Measurements from ENCODE around the gene TRMU.
"Not testable (repeated sequence)": the region's sequence is repeated elsewhere in the genome, so short reads cannot be mapped to it uniquely, and the experiment has no call there.

Gene TRMU

DNA sequence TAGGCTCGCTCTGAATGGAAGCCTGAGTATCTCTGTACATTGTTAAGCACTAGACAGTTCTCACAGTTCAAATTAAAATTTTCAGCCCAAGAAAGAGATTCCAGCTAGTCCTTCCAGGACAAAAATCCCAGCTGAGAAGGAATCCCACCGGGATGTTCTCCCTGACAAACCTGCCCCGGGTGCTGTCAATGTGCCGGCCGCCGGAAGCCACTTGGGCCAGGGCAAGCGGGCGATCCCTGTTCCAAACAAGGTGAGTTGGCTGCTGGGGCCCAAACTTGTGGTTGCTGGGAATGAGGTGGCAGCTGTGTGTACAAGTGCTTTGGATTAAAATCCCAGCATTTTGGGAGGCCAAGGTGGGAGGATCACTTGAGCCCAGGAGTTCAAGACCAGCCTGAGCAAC, 23.5 kb upstream of the TRMU start:
- H3K9ac ChIP-seq (ENCODE audit: low read depth, low read length) = no peak overlapping the region
- no peaks in the 10 kb centered on the region for H3K4me1 ChIP-seq (ENCODE audit: control insufficient read depth, insufficient read depth, low read length)
- H3K9me3 ChIP-seq (ENCODE audit: control insufficient read depth, insufficient read depth, low read length) = no peaks in the 10 kb centered on the region
- H3K27me3 ChIP-seq (ENCODE audit: control insufficient read depth, insufficient read depth, low read length) = no peaks in the 10 kb centered on the region
- H3K36me3 ChIP-seq (ENCODE audit: control insufficient read depth, insufficient read depth, low read length) = peaks cover 23% of the 10 kb centered on the region
- no peak overlapping the region for H3K4me3 ChIP-seq (ENCODE audit: low read depth, low read length)

- not testable (repeated sequence) for H3K27me3 ChIP-seq (ENCODE audit: control insufficient read depth, insufficient read depth, low read length); H3K9ac ChIP-seq (ENCODE audit: low read depth, low read length); H3K4me1 ChIP-seq (ENCODE audit: control insufficient read depth, insufficient read depth, low read length); H3K9me3 ChIP-seq (ENCODE audit: control insufficient read depth, insufficient read depth, low read length); H3K4me3 ChIP-seq (ENCODE audit: low read depth, low read length)
- peaks cover 28% of the 10 kb centered on the region for H3K36me3 ChIP-seq (ENCODE audit: control insufficient read depth, insufficient read depth, low read length)
Measured at GRCh38 chr22:46312848-46313247, 22.7 kb upstream of the TRMU start.

GRCh38 chr22:46315976-46316375, 19.5 kb upstream of the TRMU start:
- H3K36me3 ChIP-seq (ENCODE audit: control insufficient read depth, insufficient read depth, low read length) = peaks cover 38% of the 10 kb centered on the region
- H3K9me3 ChIP-seq (ENCODE audit: control insufficient read depth, insufficient read depth, low read length) = no peaks in the 10 kb centered on the region
- no peak overlapping the region for H3K4me3 ChIP-seq (ENCODE audit: low read depth, low read length)
- H3K27me3 ChIP-seq (ENCODE audit: control insufficient read depth, insufficient read depth, low read length) = no peaks in the 10 kb centered on the region
- no peak overlapping the region for H3K9ac ChIP-seq (ENCODE audit: low read depth, low read length)
- H3K4me1 ChIP-seq (ENCODE audit: control insufficient read depth, insufficient read depth, low read length) = no peaks in the 10 kb centered on the region

- Histone ChIP-seq H3K9ac (ENCODE audit: low read depth, low read length) (no peak overlapping the region), H3K4me1 (ENCODE audit: control insufficient read depth, insufficient read depth, low read length) (no peaks in the 10 kb centered on the region), H3K9me3 (ENCODE audit: control insufficient read depth, insufficient read depth, low read length) (no peaks in the 10 kb centered on the region), H3K27me3 (ENCODE audit: control insufficient read depth, insufficient read depth, low read length) (no peaks in the 10 kb centered on the region), H3K36me3 (ENCODE audit: control insufficient read depth, insufficient read depth, low read length) (peaks cover 38% of the 10 kb centered on the region), H3K4me3 (ENCODE audit: low read depth, low read length) (no peak overlapping the region)
Measured at GRCh38 chr22:46317646-46318045, 17.9 kb upstream of the TRMU start.

DNA sequence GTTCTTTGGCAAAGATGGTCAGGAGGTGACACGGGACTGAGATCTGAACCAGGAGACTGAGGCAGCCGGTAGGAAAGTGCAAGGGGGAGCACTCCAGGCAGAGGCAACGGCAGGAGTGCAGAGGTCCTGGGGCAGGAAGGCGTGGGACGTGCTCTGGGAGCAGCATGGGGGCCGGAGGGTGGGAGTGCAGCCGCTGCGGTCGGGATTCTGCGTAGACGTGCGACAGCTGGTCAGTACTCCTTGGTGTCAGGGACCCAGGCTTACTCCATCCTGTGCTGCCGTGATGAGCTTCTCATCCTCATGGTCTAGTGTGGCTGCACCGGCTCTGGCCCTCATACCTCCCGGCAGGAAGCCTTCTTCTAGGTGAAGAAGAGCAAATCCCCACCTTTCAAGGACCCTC, 16.9 kb upstream of the TRMU start:
- no peaks in the 10 kb centered on the region for H3K9me3 ChIP-seq (ENCODE audit: control insufficient read depth, insufficient read depth, low read length)
- H3K4me3 ChIP-seq (ENCODE audit: low read depth, low read length) = no peak overlapping the region
- peaks cover 43% of the 10 kb centered on the region for H3K36me3 ChIP-seq (ENCODE audit: control insufficient read depth, insufficient read depth, low read length)
- H3K9ac ChIP-seq (ENCODE audit: low read depth, low read length) = no peak overlapping the region
- H3K4me1 ChIP-seq (ENCODE audit: control insufficient read depth, insufficient read depth, low read length) = no peaks in the 10 kb centered on the region
- H3K27me3 ChIP-seq (ENCODE audit: control insufficient read depth, insufficient read depth, low read length) = no peaks in the 10 kb centered on the region

- peaks cover 44% of the 10 kb centered on the region for H3K36me3 ChIP-seq (ENCODE audit: control insufficient read depth, insufficient read depth, low read length)
- H3K9me3 ChIP-seq (ENCODE audit: control insufficient read depth, insufficient read depth, low read length) = no peaks in the 10 kb centered on the region
- no peaks in the 10 kb centered on the region for H3K4me1 ChIP-seq (ENCODE audit: control insufficient read depth, insufficient read depth, low read length)
- H3K27me3 ChIP-seq (ENCODE audit: control insufficient read depth, insufficient read depth, low read length) = no peaks in the 10 kb centered on the region
- H3K4me3 ChIP-seq (ENCODE audit: low read depth, low read length) = no peak overlapping the region
- H3K9ac ChIP-seq (ENCODE audit: low read depth, low read length) = no peak overlapping the region
Measured at GRCh38 chr22:46319319-46319718, 16.2 kb upstream of the TRMU start.

DNA sequence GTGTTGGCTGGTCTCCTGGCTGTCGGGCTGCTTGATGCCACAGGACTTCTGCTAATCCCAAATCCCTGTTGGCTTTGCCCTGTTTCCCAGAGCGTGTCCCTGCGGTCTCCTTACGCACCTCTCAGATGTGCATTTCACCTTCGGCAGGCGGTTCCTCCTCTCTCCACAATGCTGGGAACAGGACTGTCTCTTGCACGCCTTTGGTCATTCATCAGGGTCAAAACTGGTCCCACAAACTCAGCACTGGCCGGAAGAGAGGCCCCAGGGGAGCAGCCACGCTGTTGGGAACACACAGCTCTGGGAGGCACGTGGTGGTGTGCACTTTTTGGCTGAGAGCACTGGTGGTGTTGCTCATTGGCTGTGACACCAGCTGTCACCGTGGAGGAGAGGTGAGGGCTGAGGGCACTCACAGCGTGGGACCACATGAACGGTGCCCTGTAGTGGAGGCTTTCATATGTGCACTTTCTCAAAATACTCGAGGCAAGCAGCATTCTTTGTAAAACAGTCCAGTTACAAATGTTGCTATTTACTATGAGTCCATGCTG, 15.3 kb upstream of the TRMU start:
- Histone ChIP-seq H3K4me3 (ENCODE audit: low read depth, low read length) (no peak overlapping the region), H3K9me3 (ENCODE audit: control insufficient read depth, insufficient read depth, low read length) (no peaks in the 10 kb centered on the region), H3K36me3 (ENCODE audit: control insufficient read depth, insufficient read depth, low read length) (peaks cover 44% of the 10 kb centered on the region), H3K4me1 (ENCODE audit: control insufficient read depth, insufficient read depth, low read length) (no peaks in the 10 kb centered on the region), H3K9ac (ENCODE audit: low read depth, low read length) (no peak overlapping the region), H3K27me3 (ENCODE audit: control insufficient read depth, insufficient read depth, low read length) (no peaks in the 10 kb centered on the region)

DNA sequence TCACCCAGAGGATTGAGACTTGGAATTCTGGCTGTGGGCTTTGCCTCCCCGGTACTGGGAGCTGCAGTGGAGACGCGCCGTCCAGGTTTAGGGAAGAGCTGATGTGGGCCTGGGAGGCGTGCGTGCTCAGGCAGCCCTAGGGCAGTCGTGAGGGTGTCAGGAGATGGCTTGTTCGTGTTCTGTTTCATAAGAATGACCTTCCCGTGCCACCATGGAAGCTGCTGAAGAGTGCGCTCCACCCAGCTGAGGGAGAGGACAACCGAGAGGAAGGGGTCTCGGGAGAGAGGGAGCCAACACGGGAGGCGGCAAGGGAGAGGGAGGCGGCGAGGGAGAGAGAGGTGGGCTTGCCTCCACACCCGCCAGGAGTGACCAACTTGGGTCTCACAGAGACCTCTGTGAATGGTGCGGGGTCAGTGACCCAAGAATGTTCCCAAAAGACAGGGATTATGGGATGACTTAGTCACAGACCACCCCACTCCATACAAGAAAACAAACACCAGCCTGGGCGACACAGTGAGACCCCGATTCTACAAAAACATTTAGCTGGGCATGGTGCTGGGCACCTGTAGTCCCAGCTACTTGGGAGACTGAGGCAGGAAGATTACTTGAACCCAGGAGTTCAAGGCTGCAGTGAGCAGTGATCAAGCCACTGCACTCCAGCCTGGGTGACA, 14.7 kb upstream of the TRMU start:
- H3K27me3 ChIP-seq (ENCODE audit: control insufficient read depth, insufficient read depth, low read length) = no peaks in the 10 kb centered on the region
- no peak overlapping the region for H3K4me3 ChIP-seq (ENCODE audit: low read depth, low read length)
- peaks cover 47% of the 10 kb centered on the region for H3K36me3 ChIP-seq (ENCODE audit: control insufficient read depth, insufficient read depth, low read length)
- H3K4me1 ChIP-seq (ENCODE audit: control insufficient read depth, insufficient read depth, low read length) = no peaks in the 10 kb centered on the region
- H3K9me3 ChIP-seq (ENCODE audit: control insufficient read depth, insufficient read depth, low read length) = no peaks in the 10 kb centered on the region
- H3K9ac ChIP-seq (ENCODE audit: low read depth, low read length) = no peak overlapping the region

- Histone ChIP-seq H3K4me3 (ENCODE audit: low read depth, low read length) (no peak overlapping the region), H3K4me1 (ENCODE audit: control insufficient read depth, insufficient read depth, low read length) (no peaks in the 10 kb centered on the region), H3K27me3 (ENCODE audit: control insufficient read depth, insufficient read depth, low read length) (no peaks in the 10 kb centered on the region), H3K36me3 (ENCODE audit: control insufficient read depth, insufficient read depth, low read length) (peaks cover 41% of the 10 kb centered on the region), H3K9me3 (ENCODE audit: control insufficient read depth, insufficient read depth, low read length) (no peaks in the 10 kb centered on the region), H3K9ac (ENCODE audit: low read depth, low read length) (no peak overlapping the region)
Measured at GRCh38 chr22:46322711-46323110, 12.8 kb upstream of the TRMU start.

DNA sequence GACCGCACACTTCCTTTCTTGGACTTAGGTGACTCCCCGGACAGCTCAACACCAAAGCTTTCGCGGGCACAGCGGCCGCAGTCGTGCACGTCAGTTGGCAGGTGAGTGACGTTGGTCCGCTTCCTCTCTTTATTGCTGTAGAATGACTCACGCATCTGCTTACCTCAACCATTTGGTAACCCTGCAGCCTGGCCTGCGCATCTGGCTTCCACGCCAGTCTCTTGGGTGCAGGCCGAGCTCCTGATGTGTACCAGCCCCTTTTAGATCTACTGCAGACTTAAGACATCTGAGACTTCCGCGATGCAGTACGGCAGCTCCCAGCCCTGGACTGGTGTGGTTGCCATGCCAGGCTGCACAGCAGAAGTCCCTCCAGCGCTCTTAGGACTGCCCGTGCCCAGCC, 12.4 kb upstream of the TRMU start:
- Histone ChIP-seq H3K9ac (ENCODE audit: low read depth, low read length) (no peak overlapping the region), H3K27me3 (ENCODE audit: control insufficient read depth, insufficient read depth, low read length) (no peaks in the 10 kb centered on the region), H3K9me3 (ENCODE audit: control insufficient read depth, insufficient read depth, low read length) (no peaks in the 10 kb centered on the region), H3K4me3 (ENCODE audit: low read depth, low read length) (no peak overlapping the region), H3K36me3 (ENCODE audit: control insufficient read depth, insufficient read depth, low read length) (peaks cover 38% of the 10 kb centered on the region), H3K4me1 (ENCODE audit: control insufficient read depth, insufficient read depth, low read length) (no peaks in the 10 kb centered on the region)

GRCh38 chr22:46326066-46326680, 9.3 kb upstream of the TRMU start:
- peaks cover 23% of the 10 kb centered on the region for H3K36me3 ChIP-seq (ENCODE audit: control insufficient read depth, insufficient read depth, low read length)
- no peaks in the 10 kb centered on the region for H3K4me1 ChIP-seq (ENCODE audit: control insufficient read depth, insufficient read depth, low read length)
- H3K9me3 ChIP-seq (ENCODE audit: control insufficient read depth, insufficient read depth, low read length) = no peaks in the 10 kb centered on the region
- no peak overlapping the region for H3K4me3 ChIP-seq (ENCODE audit: low read depth, low read length)
- no peak overlapping the region for H3K9ac ChIP-seq (ENCODE audit: low read depth, low read length)
- no peaks in the 10 kb centered on the region for H3K27me3 ChIP-seq (ENCODE audit: control insufficient read depth, insufficient read depth, low read length)

GRCh38 chr22:46327691-46328465, 7.6 kb upstream of the TRMU start:
- Histone ChIP-seq H3K4me3 (ENCODE audit: low read depth, low read length) (no peak overlapping the region), H3K9ac (ENCODE audit: low read depth, low read length) (no peak overlapping the region), H3K4me1 (ENCODE audit: control insufficient read depth, insufficient read depth, low read length) (no peaks in the 10 kb centered on the region), H3K36me3 (ENCODE audit: control insufficient read depth, insufficient read depth, low read length) (peaks cover 34% of the 10 kb centered on the region), H3K27me3 (ENCODE audit: control insufficient read depth, insufficient read depth, low read length) (no peaks in the 10 kb centered on the region), H3K9me3 (ENCODE audit: control insufficient read depth, insufficient read depth, low read length) (no peaks in the 10 kb centered on the region)
